GM12878 (cell line): ENCODE data around the gene NOB1. TPM values are rescaled to one million over a fixed set of nuclear protein-coding genes. Genes with fewer than 3 reads are reported as not detected.

ENCODE experiments used
- ATAC-seq: fragments of 200-7000 bp; cut with Tn5 transposase; 3 replicates; pipeline ENCODE4 v1.9.1; 2020; ENCODE audit warnings: mild to moderate bottlenecking, moderate library complexity
- BruUV-seq: library from RNA; stranded (reverse); fragments of 400-500 nt; replicated peaks from 2 replicates; lab custom pipeline; 2021; lab: Mats Ljungman, UMichigan
- CTCF ChIA-PET: fragments of 300-600 bp; sonication (Branson Sonifier 250); formaldehyde crosslinking; extraction: SDS; loops from one replicate; lab custom pipeline; 2021; ENCODE audit warnings: inconsistent platforms; lab: Yijun Ruan, JAX
- POLR2A ChIA-PET: fragments of 350-600 bp; formaldehyde crosslinking; extraction: SDS; loops from one replicate; lab custom pipeline; 2021; ENCODE audit warnings: inconsistent platforms; lab: Charles Lee
- RAD21 ChIA-PET: fragments of 300-600 bp; sonication (Branson Sonifier 250); formaldehyde crosslinking; loops from one replicate; lab custom pipeline; 2023; ENCODE audit warnings: antibody characterized with exemption; ENCODE audit not compliant: unreplicated experiment; lab: Charles Lee
- SMC1A ChIA-PET: fragments of 300-600 bp; sonication (Branson Sonifier 250); formaldehyde crosslinking; loops from one replicate; lab custom pipeline; 2023; ENCODE audit not compliant: unreplicated experiment, uncharacterized antibody; lab: Charles Lee
- DNase-seq: peaks from one replicate; pipeline ENCODE4 v3.0.0-alpha.2; 2011; ENCODE audit warnings: low read depth, low spot score
- FAIRE-seq: peaks from 3 replicates; lab custom pipeline; 2011; peaks lifted over from hg19 to GRCh38; lab: Jason Lieb, UNC
- H2AFZ ChIP-seq: 2 replicates; pipeline ENCODE4 v1.6.0; 2011; ENCODE audit warnings: low read depth, low read length, control low read depth; ENCODE audit not compliant: control insufficient read depth
- H3K27ac ChIP-seq: 2 replicates; pipeline ENCODE4 v1.5.1; 2011; ENCODE audit warnings: control low read depth; ENCODE audit not compliant: control insufficient read depth, insufficient read depth
- H3K27me3 ChIP-seq, 2 experiments: replicated peaks in 1 of 2; 2 replicates each; pipeline versions ENCODE4 v1.6.0 to v1.6.1; 2011; ENCODE audit warnings: low read length in 1 of 2; ENCODE audit not compliant: control insufficient read depth in 2 of 2, insufficient read depth in 2 of 2
- H3K36me3 ChIP-seq, 2 experiments: 2 replicates each; pipeline ENCODE4 v1.5.1; 2011; ENCODE audit warnings: low read length in 1 of 2; ENCODE audit not compliant: control insufficient read depth in 2 of 2, insufficient read depth in 2 of 2
- H3K4me1 ChIP-seq: 2 replicates; pipeline ENCODE4 v1.6.1; 2011; ENCODE audit warnings: mild to moderate bottlenecking, low read length, moderate library complexity, mixed read lengths; ENCODE audit not compliant: control insufficient read depth, insufficient read depth
- H3K4me2 ChIP-seq: 2 replicates; pipeline ENCODE4 v1.6.0; 2011; ENCODE audit warnings: control low read depth; ENCODE audit not compliant: control insufficient read depth, insufficient read depth
- H3K4me3 ChIP-seq: fragments of 200-600 bp; sonication (generic); 2 replicates; pipeline ENCODE4 v1.5.1; 2016
- H3K79me2 ChIP-seq: 2 replicates; pipeline ENCODE4 v1.6.0; 2011; ENCODE audit warnings: low read length; ENCODE audit not compliant: control insufficient read depth, insufficient read depth
- H3K9ac ChIP-seq: 2 replicates; pipeline ENCODE4 v1.8.0; 2011; ENCODE audit warnings: low read length, control low read depth, mixed read lengths; ENCODE audit not compliant: control insufficient read depth, insufficient read depth
- H3K9me3 ChIP-seq: replicated peaks from 3 replicates; pipeline ENCODE4 v1.5.1; 2011; ENCODE audit warnings: mild to moderate bottlenecking, low read length; ENCODE audit not compliant: control insufficient read depth, insufficient read depth
- H4K20me1 ChIP-seq: 2 replicates; pipeline ENCODE4 v1.6.0; 2011; ENCODE audit not compliant: control insufficient read depth, insufficient read depth
- ATF7 ChIP-seq: fragments of 450-650 bp; IDR thresholded peaks from 2 replicates; pipeline ENCODE4 v1.6.1; 2016; ENCODE audit warnings: low read depth, mild to moderate bottlenecking
- BMI1 ChIP-seq: fragments of 450-650 bp; IDR thresholded peaks from 2 replicates; pipeline ENCODE4 v1.6.1; 2016; ENCODE audit warnings: mild to moderate bottlenecking, moderate library complexity, borderline replicate concordance
- CBX3 ChIP-seq: fragments of 200-600 bp; sonication (generic); IDR thresholded peaks from 2 replicates; pipeline ENCODE4 v1.6.1; 2016; ENCODE audit warnings: low read depth, borderline replicate concordance
- CREM ChIP-seq: IDR thresholded peaks from 2 replicates; pipeline ENCODE4 v1.6.1; 2014; ENCODE audit warnings: antibody characterized with exemption, low read depth
- E2F4 ChIP-seq: IDR thresholded peaks from 2 replicates; pipeline ENCODE4 v1.6.1; 2012; ENCODE audit warnings: low read depth, low read length, improper control_type of control experiment
- EZH2 ChIP-seq: IDR thresholded peaks from 2 replicates; pipeline ENCODE4 v1.6.1; 2012; ENCODE audit warnings: low read depth, mild to moderate bottlenecking, control low read depth, inconsistent platforms, low read length, borderline replicate concordance; ENCODE audit not compliant: control insufficient read depth
- IKZF1 ChIP-seq: fragments of 450-650 bp; conservative IDR thresholded peaks from 2 replicates; pipeline ENCODE4 v1.6.1; 2017; ENCODE audit warnings: antibody characterized with exemption, mild to moderate bottlenecking
- KDM1A ChIP-seq: fragments of 200-600 bp; sonication (generic); IDR thresholded peaks from 2 replicates; pipeline ENCODE4 v1.6.1; 2016; ENCODE audit warnings: borderline replicate concordance
- MEF2B ChIP-seq: fragments of 450-650 bp; IDR thresholded peaks from 2 replicates; pipeline ENCODE4 v1.6.1; 2018; ENCODE audit warnings: mild to moderate bottlenecking, moderate library complexity; ENCODE audit not compliant: partially characterized antibody, poor library complexity, severe bottlenecking
- POU2F2 ChIP-seq: IDR thresholded peaks from 3 replicates; pipeline ENCODE4 v1.6.1; 2011; ENCODE audit warnings: low read depth, mild to moderate bottlenecking, low read length, borderline replicate concordance
- SMC3 ChIP-seq: IDR thresholded peaks from 2 replicates; pipeline ENCODE4 v1.6.1; 2011; ENCODE audit warnings: low read length, improper control_type of control experiment, borderline replicate concordance
- SRF ChIP-seq, 2 experiments: IDR thresholded peaks; 2 replicates each; pipeline ENCODE4 v1.6.1; 2011; ENCODE audit warnings: low read depth in 2 of 2, low read length in 2 of 2, mild to moderate bottlenecking in 1 of 2, moderate library complexity in 1 of 2
- STAT1 ChIP-seq: fragments of 450-650 bp; conservative IDR thresholded peaks from 2 replicates; pipeline ENCODE4 v1.6.1; 2014; ENCODE audit warnings: antibody characterized with exemption, mild to moderate bottlenecking
- TCF12 ChIP-seq: IDR thresholded peaks from 2 replicates; pipeline ENCODE4 v1.6.1; 2011; ENCODE audit warnings: low read depth, mild to moderate bottlenecking, low read length
- ZNF274 ChIP-seq: IDR thresholded peaks from one replicate; pipeline ENCODE4 v1.8.0; 2011; ENCODE audit not compliant: insufficient read length, insufficient read depth
- WGBS: methylation state at CpG from one replicate; pipeline ENCODE4 v1.1.6; 2016; ENCODE audit warnings: low lambda C conversion rate; ENCODE audit not compliant: insufficient replicate concordance, insufficient coverage; ENCODE audit errors: missing lambda C conversion rate; 5-methylcytosine and 5-hydroxymethylcytosine counted together
- in situ Hi-C: fragments of 300-500 bp; cut with MboI; formaldehyde crosslinking; loops from 9 replicates; pipeline ENCODE4 v1.14.3; 2018; ENCODE audit warnings: mixed read lengths
- intact Hi-C: fragments of 100-400 bp; cut with micrococcal nuclease; formaldehyde crosslinking; loops from one replicate; pipeline ENCODE4 v1.14.2; 2022; ENCODE audit not compliant: unreplicated experiment
- polyA plus RNA-seq, 11 experiments: library from polyadenylated mRNA; depleted of rRNA in 4 of 11; unstranded in 6 of 11; stranded (reverse) in 5 of 11; fragments of >200 nt; fragmentation: Nextera tagmentation in 4 of 11; fragmentation: Illumina TruSeq in 1 of 11; extraction: Ambion mirVana in 4 of 11; extraction: Trizol in 1 of 11; gene quantifications; 1 replicate in 1 of 11; 2 replicates in 10 of 11; pipeline versions ENCODE4 v1.2.1 to v1.2.3, GENCODE V29; 2011 to 2016; ENCODE audit warnings: inconsistent platforms in 2 of 11, missing spikeins in 2 of 11, low read depth in 1 of 11
- total RNA-seq, 4 experiments: library from RNA; depleted of rRNA in 3 of 4; stranded (reverse); fragments of >200 nt in 3 of 4; fragmentation: Illumina TruSeq in 1 of 4; extraction: Trizol in 1 of 4; gene quantifications; 2 replicates each; pipeline versions ENCODE4 v1.2.1 to v1.2.3, GENCODE V29; 2013 to 2021

NOB1 gene
- total and polyA plus RNA-seq, 10 of the 15 experiments (the other 5 are each of a cell fraction or from before 2014, with no cell fraction given) = 31.1 to 117 (median 78.0) TPM

- TF ChIP-seq BMI1 = no peak
- no peak for TF ChIP-seq STAT1
- TF ChIP-seq ATF7 = no peak
- TF ChIP-seq CREM = no peak
- no peak for TF ChIP-seq POU2F2
- TF ChIP-seq SRF (IDR thresholded peaks at IDR 0.05; ENCODE audit: low read depth in 2 of 2, low read length in 2 of 2) = no peak
- no peak for TF ChIP-seq EZH2
- TF ChIP-seq MEF2B = no peak
- no peak for TF ChIP-seq IKZF1
- TF ChIP-seq SMC3 = no peak
- no peak for TF ChIP-seq E2F4
- no peak for TF ChIP-seq KDM1A
- TF ChIP-seq ZNF274 = no peak
- TF ChIP-seq CBX3 = no peak
- no peak for TF ChIP-seq TCF12
- TF ChIP-seq, all 136 proteins: peak for 0
- DNase-seq (no peak), ATAC-seq (no peak), FAIRE-seq (no peak)
- RAD21 ChIA-PET = interaction anchor here (0.6 to 1.6 kb wide), 2 partner anchors 33 to 325 kb away, joined by 3 read pairs; partner anchors contain the start of gene NOB1
- in situ Hi-C loops (no loop called here), intact Hi-C loops (no loop called here)
- SMC1A ChIA-PET = interaction anchor here (0.6 to 8.3 kb wide), 4 partner anchors 17 to 204 kb away, joined by 3 to 47 read pairs (median 4); partner anchors contain the start of gene NOB1
- no peaks in the 10 kb centered on the region; the same call in none of the 2 replicates for H3K4me1 ChIP-seq
- no peaks in the 10 kb centered on the region; the same call in 2 of the 3 replicates for H3K9me3 ChIP-seq
- no peak overlapping the region for H3K4me2 ChIP-seq
- no peak overlapping the region for H3K27ac ChIP-seq
- peaks cover 6% of the 10 kb centered on the region for H3K79me2 ChIP-seq
- no peak overlapping the region for H2AFZ ChIP-seq
- no TSS peak for BruUV-seq
- WGBS = 100% methylated on average over 5 of the region's 6 CpGs
- POLR2A ChIA-PET = interaction anchor here (0.6 to 0.9 kb wide), 5 partner anchors 12 to 914 kb away, joined by 3 to 5 read pairs (median 4); partner anchors contain the start of genes NOB1 and WWP2
- CTCF ChIA-PET = interaction anchor here (1.7 to 8.2 kb wide), 3 partner anchors 11 to 33 kb away, joined by 4 to 68 read pairs (median 42); partner anchors contain the start of gene NOB1
- no peaks in the 10 kb centered on the region for H3K36me3 ChIP-seq
- no peak overlapping the region for H3K9ac ChIP-seq
- H3K27me3 ChIP-seq = no peaks in the 10 kb centered on the region
- H4K20me1 ChIP-seq = no peaks in the 10 kb centered on the region
- H3K4me3 ChIP-seq = no peak overlapping the region
These were observed 33.2 kb downstream of the NOB1 start for GRCh38 chr16:69721441-69721957.
